K562 (cell line): ENCODE measurements around the gene MATN1. TPM values are rescaled to one million over a fixed set of nuclear protein-coding genes. Genes with fewer than 3 reads are reported as not detected.

ENCODE experiments used
- ATAC-seq: fragments of 200-7000 bp; cut with Tn5 transposase; 3 replicates; pipeline ENCODE4 v1.9.1; 2020; ENCODE audit warnings: moderate library complexity
- BruUV-seq: library from RNA; stranded (reverse); fragments of 400-500 nt; replicated peaks from 2 replicates; lab custom pipeline; 2021; lab: Mats Ljungman, UMichigan
- CTCF ChIA-PET: fragments of 300-600 bp; formaldehyde crosslinking; extraction: SDS; loops from one replicate; lab custom pipeline; 2021; ENCODE audit warnings: low intra/inter-chr PET ratio; lab: Yijun Ruan, JAX
- POLR2A ChIA-PET: fragments of 300-600, 350-650 bp; sonication (Branson Sonifier 250); formaldehyde crosslinking; extraction: SDS; loops from one replicate; lab custom pipeline; 2021; ENCODE audit warnings: antibody characterized with exemption, inconsistent platforms; lab: Yijun Ruan, JAX
- DNase-seq, 4 experiments: peaks; one replicate each; pipeline versions ENCODE4 v3.0.0 to v3.0.0-alpha.2; 2011 to 2018; ENCODE audit warnings: low spot score in 3 of 4, mixed read lengths in 3 of 4; ENCODE audit errors: extremely low read depth in 1 of 4
- FAIRE-seq: peaks from 2 replicates; lab custom pipeline; 2011; peaks lifted over from hg19 to GRCh38; lab: Jason Lieb, UNC
- H2AFZ ChIP-seq: 2 replicates; pipeline ENCODE4 v1.6.0; 2011; ENCODE audit warnings: low read depth, low read length, control low read depth, inconsistent platforms
- H3K27ac ChIP-seq: fragments of 200-600 bp; 3 replicates; pipeline ENCODE4 v1.8.0; 2011; ENCODE audit warnings: low read depth, mild to moderate bottlenecking, control low read depth, inconsistent platforms, low read length, moderate library complexity, mixed read lengths; ENCODE audit errors: extremely low read depth
- H3K27me3 ChIP-seq, 2 experiments: fragments of 300-600 bp in 1 of 2; 2 replicates in 1 of 2; 3 replicates in 1 of 2; pipeline versions ENCODE4 v1.6.0 to v1.8.0; 2011; ENCODE audit warnings: inconsistent platforms in 2 of 2, low read length in 2 of 2, mild to moderate bottlenecking in 1 of 2, mixed read lengths in 1 of 2, moderate library complexity in 1 of 2; ENCODE audit not compliant: control insufficient read depth in 2 of 2, insufficient read depth in 2 of 2
- H3K36me3 ChIP-seq: fragments of 300-600 bp; 3 replicates; pipeline ENCODE4 v1.8.0; 2011; ENCODE audit warnings: mild to moderate bottlenecking, low read length, inconsistent platforms; ENCODE audit not compliant: control insufficient read depth, insufficient read depth
- H3K4me1 ChIP-seq, 2 experiments: fragments of 200-600 bp in 1 of 2; replicated peaks in 1 of 2; 2 replicates in 1 of 2; 3 replicates in 1 of 2; pipeline versions ENCODE4 v1.5.1 to v1.8.0; 2011; ENCODE audit warnings: inconsistent platforms in 2 of 2, low read length in 2 of 2, mild to moderate bottlenecking in 1 of 2, mixed read lengths in 1 of 2, moderate library complexity in 1 of 2; ENCODE audit not compliant: control insufficient read depth in 2 of 2, insufficient read depth in 2 of 2
- H3K4me2 ChIP-seq: 2 replicates; pipeline ENCODE4 v1.6.1; 2011; ENCODE audit warnings: low read length, control low read depth, inconsistent platforms, mixed read lengths; ENCODE audit not compliant: insufficient read depth
- H3K4me3 ChIP-seq: fragments of 200-600 bp; sonication (generic), shearing (Covaris generic); 2 replicates; pipeline ENCODE4 v1.5.1; 2016; ENCODE audit warnings: control low read depth, inconsistent platforms
- H3K79me2 ChIP-seq: fragments of 200-600 bp; 3 replicates; pipeline ENCODE4 v1.8.0; 2011; ENCODE audit warnings: low read length, inconsistent platforms; ENCODE audit not compliant: control insufficient read depth, insufficient read depth
- H3K9ac ChIP-seq, 2 experiments: 2 replicates each; pipeline versions ENCODE4 v1.6.0 to v1.6.1; 2011; ENCODE audit warnings: low read depth in 2 of 2, low read length in 2 of 2, control low read depth in 1 of 2, inconsistent platforms in 1 of 2, mild to moderate bottlenecking in 1 of 2, mixed read lengths in 1 of 2; ENCODE audit not compliant: insufficient read depth in 1 of 2
- H3K9me1 ChIP-seq: one replicate; pipeline ENCODE4 v1.6.0; 2011; ENCODE audit warnings: inconsistent platforms, mild to moderate bottlenecking, low read length, moderate library complexity; ENCODE audit not compliant: control insufficient read depth, insufficient read depth
- H3K9me3 ChIP-seq: replicated peaks from 2 replicates; pipeline ENCODE4 v1.5.1; 2011; ENCODE audit warnings: low read depth, low read length, inconsistent platforms; ENCODE audit not compliant: control insufficient read depth, insufficient read depth
- H4K20me1 ChIP-seq: replicated peaks from 2 replicates; pipeline ENCODE4 v1.6.1; 2011; ENCODE audit warnings: low read length, inconsistent platforms, mixed read lengths; ENCODE audit not compliant: control insufficient read depth, insufficient read depth
- BCL6 ChIP-seq: fragments of 250-450 bp; sonication (Bioruptor Pico); IDR thresholded peaks from 2 replicates; pipeline ENCODE4 v1.4.0; 2020
- CBX1 ChIP-seq: sonication (generic); IDR thresholded peaks from 2 replicates; pipeline ENCODE4 v1.6.1; 2016; ENCODE audit warnings: antibody characterized with exemption, low read depth, mild to moderate bottlenecking
- CBX2 ChIP-seq: fragments of 200-600 bp; sonication (generic); IDR thresholded peaks from one replicate; pipeline ENCODE4 v1.6.1; 2012; ENCODE audit warnings: mild to moderate bottlenecking, low read length, inconsistent platforms; ENCODE audit not compliant: insufficient read depth, poor library complexity, severe bottlenecking
- CC2D1A ChIP-seq: fragments of 450-650 bp; IDR thresholded peaks from 2 replicates; pipeline ENCODE4 v1.6.1; 2017; ENCODE audit warnings: mild to moderate bottlenecking
- DIDO1 ChIP-seq: fragments of 450-650 bp; IDR thresholded peaks from 2 replicates; pipeline ENCODE4 v1.6.1; 2016; ENCODE audit warnings: low read depth, missing biosample characterization, missing genetic modification characterization
- GABPB2 ChIP-seq: fragments of 250-450 bp; sonication (Bioruptor Pico); conservative IDR thresholded peaks from 2 replicates; pipeline ENCODE4 v1.5.1; 2021; ENCODE audit warnings: mild to moderate bottlenecking
- MTA2 ChIP-seq: fragments of 450-650 bp; IDR thresholded peaks from 2 replicates; pipeline ENCODE4 v1.6.1; 2016; ENCODE audit warnings: low read depth
- NCOA6 ChIP-seq: fragments of 450-650 bp; IDR thresholded peaks from 2 replicates; pipeline ENCODE4 v1.6.1; 2017; ENCODE audit warnings: mild to moderate bottlenecking
- RAD21 ChIP-seq, 2 experiments: fragments of 250-450 bp in 1 of 2; fragments of 450-650 bp in 1 of 2; sonication (Bioruptor Pico) in 1 of 2; formaldehyde crosslinking in 1 of 2; IDR thresholded peaks in 1 of 2; conservative IDR thresholded peaks in 1 of 2; 2 replicates each; pipeline versions ENCODE4 v1.4.0 to v1.8.0; 2020 to 2022; ENCODE audit warnings: mild to moderate bottlenecking in 2 of 2, moderate library complexity in 1 of 2
- RUNX1 ChIP-seq: sonication (generic); IDR thresholded peaks from 2 replicates; pipeline ENCODE4 v1.6.1; 2016; ENCODE audit warnings: antibody characterized with exemption, low read depth
- SMAD1 ChIP-seq: fragments of 150-350 bp; IDR thresholded peaks from 2 replicates; pipeline ENCODE4 v1.6.1; 2014; ENCODE audit warnings: low read length, low read depth; ENCODE audit not compliant: partially characterized antibody
- TEAD1 ChIP-seq, 2 experiments: fragments of 450-650 bp in 1 of 2; sonication (generic) in 1 of 2; formaldehyde crosslinking; IDR thresholded peaks; 2 replicates each; pipeline versions ENCODE4 v1.4.0 to v1.8.0; 2020 to 2022; ENCODE audit warnings: mild to moderate bottlenecking in 2 of 2, missing genetic modification reagents in 1 of 2
- WGBS: fragments of 100-300 bp; shearing (Covaris generic); methylation state at CpG from one replicate; pipeline ENCODE4 v1.1.6; 2016; ENCODE audit warnings: low coverage, mixed read lengths; ENCODE audit not compliant: insufficient coverage; ENCODE audit errors: missing lambda C conversion rate; 5-methylcytosine and 5-hydroxymethylcytosine counted together
- in situ Hi-C: fragments of 300-500 bp; cut with MboI; formaldehyde crosslinking; loops from 4 replicates; pipeline ENCODE4 v1.15.0; 2018; ENCODE audit warnings: inconsistent platforms, mixed read lengths
- intact Hi-C: fragments of 100-400 bp; cut with micrococcal nuclease; formaldehyde crosslinking; loops from 2 replicates; pipeline ENCODE4 v1.14.2; 2022
- polyA plus RNA-seq, 8 experiments: library from polyadenylated mRNA; depleted of rRNA in 4 of 8; stranded (reverse) in 5 of 8; unstranded in 3 of 8; fragments of >200 nt; fragmentation: Nextera tagmentation in 2 of 8; fragmentation: Illumina TruSeq in 1 of 8; extraction: Ambion mirVana in 2 of 8; extraction: Trizol in 1 of 8; gene quantifications; 2 replicates each; pipeline versions ENCODE4 v1.2.1 to v1.2.3, GENCODE V29; 2011 to 2014; ENCODE audit warnings: inconsistent platforms in 1 of 8, missing spikeins in 1 of 8
- total RNA-seq, 7 experiments: library from RNA; depleted of rRNA in 6 of 7; stranded (reverse); fragments of >200 nt in 6 of 7; fragmentation: Illumina TruSeq in 2 of 7; extraction: Trizol in 2 of 7; gene quantifications; 2 replicates each; pipeline versions ENCODE4 v1.2.1 to v1.2.3, GENCODE V29; 2011 to 2021; ENCODE audit warnings: low replicate concordance in 1 of 7
- TF ChIP-seq, protein P1 (sequence below): fragments of 450-650 bp; formaldehyde crosslinking; IDR thresholded peaks from 2 replicates; pipeline ENCODE4 v1.4.0; 2020; ENCODE audit warnings: mild to moderate bottlenecking, moderate library complexity
- TF ChIP-seq, protein P2 (sequence below): sonication (generic); formaldehyde crosslinking; IDR thresholded peaks from 2 replicates; pipeline ENCODE4 v1.8.0; 2022; ENCODE audit warnings: mild to moderate bottlenecking, missing genetic modification reagents
- TF ChIP-seq, protein P3 (sequence below): sonication (generic); formaldehyde crosslinking; IDR thresholded peaks from 2 replicates; pipeline ENCODE4 v1.8.0; 2022; ENCODE audit warnings: mild to moderate bottlenecking, missing genetic modification reagents

The MATN1 gene
- total and polyA plus RNA-seq, 9 of the 15 experiments (the other 6 are each of a cell fraction or from before 2014, with no cell fraction given) = 0.10 to 2.3 (median 1.2) TPM

DNA sequence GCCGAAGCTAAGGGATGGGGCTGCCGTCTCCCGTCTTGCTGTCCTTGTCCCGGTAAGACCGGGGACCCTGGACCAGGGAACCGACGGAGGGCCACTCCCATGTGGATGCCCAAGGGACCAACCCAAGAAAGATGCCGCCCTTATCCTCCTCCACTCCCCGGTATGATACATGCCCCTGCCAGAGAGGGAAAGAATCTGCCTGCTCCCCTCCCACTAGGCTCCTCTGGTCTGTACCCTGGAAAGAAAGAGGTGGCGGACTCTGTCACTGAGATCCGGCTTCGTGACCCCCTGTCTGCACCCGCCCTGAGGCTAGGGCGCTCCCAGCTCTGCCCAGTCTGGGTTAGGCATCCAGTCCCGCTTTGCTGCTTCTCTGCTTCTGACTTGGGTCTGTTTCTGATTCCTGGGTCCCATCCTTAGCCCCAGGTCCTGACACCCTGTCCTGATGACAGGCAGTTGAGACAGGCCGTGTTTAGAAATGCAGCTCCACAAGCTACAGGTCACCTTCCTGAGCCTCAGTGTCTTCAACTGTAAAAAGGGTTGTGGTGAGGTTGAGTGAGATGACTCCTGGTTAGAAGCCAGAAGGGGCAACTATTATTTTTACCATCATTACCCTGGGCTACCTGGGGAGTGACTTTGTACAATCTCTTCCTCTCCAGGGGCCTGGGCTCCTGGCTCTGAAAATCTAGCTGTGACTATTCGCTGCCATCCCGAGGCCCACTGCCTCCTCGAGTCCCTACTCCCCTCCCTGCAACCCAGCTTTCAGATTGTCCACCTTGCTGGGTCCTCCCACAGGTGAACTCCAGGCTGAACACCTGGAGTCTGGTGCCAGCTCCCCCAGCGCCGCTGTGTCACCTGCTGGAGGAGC is 3.7 kb downstream of the MATN1 start:
- TSS peak; percentile 56 for BruUV-seq
- Histone ChIP-seq H3K9ac (peak overlapping the region; percentile 95 to 98), H3K4me2 (peak overlapping the region; percentile 98), H3K79me2 (peaks cover 47% of the 10 kb centered on the region), H3K27ac (peak overlapping the region; percentile 95), H2AFZ (no peak overlapping the region), H3K9me1 (no peaks in the 10 kb centered on the region), H3K4me3 (peak overlapping the region; percentile 61), H3K36me3 (peaks cover 37% of the 10 kb centered on the region), H3K27me3 (no peaks in the 10 kb centered on the region), H3K9me3 (peaks cover 9% of the 10 kb centered on the region), H3K4me1 (peaks cover 37 to 66% of the 10 kb centered on the region in 2 experiments), H4K20me1 (no peaks in the 10 kb centered on the region)
- ChIA-PET CTCF (interaction anchor here (0.9 to 9.0 kb wide), 6 partner anchors 56 to 704 kb away, joined by 3 to 187 read pairs (median 12); no protein-coding TSS in a partner anchor), POLR2A (interaction anchor here (0.5 to 5.2 kb wide), 23 partner anchors 8 to 1489 kb away, joined by 3 to 117 read pairs (median 4); no protein-coding TSS in a partner anchor)
- intact Hi-C loops = loop anchor here (1.0 to 2.0 kb wide), 4 partner anchors 43 to 192 kb away; no protein-coding TSS in a partner anchor
- FAIRE-seq (peak; percentile 86), ATAC-seq (peak; percentile 63), DNase-seq (peak in 3 of 4 experiments; percentile 77 to 92 (median 83))
- 19% methylated on average over 20 of the region's 21 CpGs for WGBS
- in situ Hi-C loops = loop anchor here (5.0 kb wide), 2 partner anchors 58 to 193 kb away; no protein-coding TSS in a partner anchor
- TF ChIP-seq CBX2 (no peak), RAD21 (CRISPR knock-in tag; conservative IDR thresholded peaks at IDR 0.05 in 1 of 2, IDR thresholded peaks at IDR 0.05 in 1 of 2) (peak in 1 of 2 experiments; percentile 15; a peak in 1 of 4 replicates), MTA2 (no peak), BCL6 (CRISPR knock-in tag) (no peak), GABPB2 (CRISPR knock-in tag) (0 out of 2 replicates have a peak, but pooled peaks have one; percentile 47), RUNX1 (0 out of 2 replicates have a peak, but pooled peaks have one; percentile 10), SMAD1 (peak; percentile 27), NCOA6 (no peak), CC2D1A (peak; percentile 95), DIDO1 (tag) (no peak), CBX1 (no peak), TEAD1 (CRISPR knock-in tag; IDR thresholded peaks at IDR 0.05) (peak in 1 of 2 experiments; percentile 60; a peak in 1 of 4 replicates)
- TF ChIP-seq, protein P1, sequence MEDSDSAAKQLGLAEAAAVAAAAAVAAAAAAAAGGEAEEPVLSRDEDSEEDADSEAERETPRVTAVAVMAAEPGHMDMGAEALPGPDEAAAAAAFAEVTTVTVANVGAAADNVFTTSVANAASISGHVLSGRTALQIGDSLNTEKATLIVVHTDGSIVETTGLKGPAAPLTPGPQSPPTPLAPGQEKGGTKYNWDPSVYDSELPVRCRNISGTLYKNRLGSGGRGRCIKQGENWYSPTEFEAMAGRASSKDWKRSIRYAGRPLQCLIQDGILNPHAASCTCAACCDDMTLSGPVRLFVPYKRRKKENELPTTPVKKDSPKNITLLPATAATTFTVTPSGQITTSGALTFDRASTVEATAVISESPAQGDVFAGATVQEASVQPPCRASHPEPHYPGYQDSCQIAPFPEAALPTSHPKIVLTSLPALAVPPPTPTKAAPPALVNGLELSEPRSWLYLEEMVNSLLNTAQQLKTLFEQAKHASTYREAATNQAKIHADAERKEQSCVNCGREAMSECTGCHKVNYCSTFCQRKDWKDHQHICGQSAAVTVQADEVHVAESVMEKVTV = peak; percentile 99; the same call in 1 of the 2 replicates
- TF ChIP-seq, protein P2, sequence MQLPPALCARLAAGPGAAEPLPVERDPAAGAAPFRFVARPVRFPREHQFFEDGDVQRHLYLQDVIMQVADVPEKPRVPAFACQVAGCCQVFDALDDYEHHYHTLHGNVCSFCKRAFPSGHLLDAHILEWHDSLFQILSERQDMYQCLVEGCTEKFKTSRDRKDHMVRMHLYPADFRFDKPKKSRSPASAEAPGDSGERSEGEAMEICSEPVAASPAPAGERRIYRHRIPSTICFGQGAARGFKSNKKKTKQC (CRISPR knock-in tag) = 0 out of 2 replicates have a peak, but pooled peaks have one; percentile 3
- TF ChIP-seq, protein P3, sequence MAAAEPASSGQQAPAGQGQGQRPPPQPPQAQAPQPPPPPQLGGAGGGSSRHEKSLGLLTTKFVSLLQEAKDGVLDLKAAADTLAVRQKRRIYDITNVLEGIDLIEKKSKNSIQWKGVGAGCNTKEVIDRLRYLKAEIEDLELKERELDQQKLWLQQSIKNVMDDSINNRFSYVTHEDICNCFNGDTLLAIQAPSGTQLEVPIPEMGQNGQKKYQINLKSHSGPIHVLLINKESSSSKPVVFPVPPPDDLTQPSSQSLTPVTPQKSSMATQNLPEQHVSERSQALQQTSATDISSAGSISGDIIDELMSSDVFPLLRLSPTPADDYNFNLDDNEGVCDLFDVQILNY (CRISPR knock-in tag) = peak; percentile 53; the same call in 1 of the 2 replicates
